K562 (cell line): Measurements from ENCODE around the gene DYRK1A. TPM values are rescaled to one million over a fixed set of nuclear protein-coding genes. Genes with fewer than 3 reads are reported as not detected.
A peak's percentile ranks its signal among the peaks of the same experiment; 100 is the strongest.

ENCODE experiments used
- BMI1 ChIP-seq: fragments of 150-350 bp; IDR thresholded peaks from 2 replicates; pipeline ENCODE4 v1.6.1; 2014; ENCODE audit warnings: low read length
- CCAR2 ChIP-seq: fragments of 200-400 bp; formaldehyde crosslinking; IDR thresholded peaks from 2 replicates; pipeline ENCODE4 v1.6.1; 2017; ENCODE audit warnings: mild to moderate bottlenecking, low read depth, low read length
- ETV6 ChIP-seq, 3 experiments: fragments of 150-350 bp in 1 of 3; sonication (generic) in 1 of 3; formaldehyde crosslinking in 1 of 3; IDR thresholded peaks; 2 replicates each; pipeline versions ENCODE4 v1.6.1 to v1.8.0; 2014 to 2022; ENCODE audit warnings: borderline replicate concordance in 2 of 3, low read depth in 2 of 3, antibody characterized with exemption in 1 of 3, low read length in 1 of 3, mild to moderate bottlenecking in 1 of 3, missing genetic modification reagents in 1 of 3
- HDGF ChIP-seq: fragments of 450-650 bp; IDR thresholded peaks from 2 replicates; pipeline ENCODE4 v1.6.1; 2016
- KAT2B ChIP-seq: IDR thresholded peaks from one replicate; pipeline ENCODE4 v1.6.1; 2012; ENCODE audit warnings: low read depth, mild to moderate bottlenecking, control low read depth, inconsistent platforms, low read length, moderate library complexity
- MCM3 ChIP-seq: fragments of 450-650 bp; IDR thresholded peaks from 2 replicates; pipeline ENCODE4 v1.6.1; 2016
- POLR3G ChIP-seq: IDR thresholded peaks from 2 replicates; pipeline ENCODE4 v1.6.1; 2011; ENCODE audit not compliant: insufficient read length, insufficient replicate concordance; ENCODE audit errors: extremely low read depth
- SIRT6 ChIP-seq: IDR thresholded peaks from one replicate; pipeline ENCODE4 v1.6.1; 2012; ENCODE audit warnings: low read depth, mild to moderate bottlenecking, control low read depth, inconsistent platforms, low read length, moderate library complexity
- TEAD4 ChIP-seq, 2 experiments: sonication (generic) in 1 of 2; formaldehyde crosslinking in 1 of 2; IDR thresholded peaks; 2 replicates each; pipeline versions ENCODE4 v1.6.1 to v1.8.0; 2012 to 2022; ENCODE audit warnings: borderline replicate concordance in 1 of 2, inconsistent platforms in 1 of 2, low read length in 1 of 2, mild to moderate bottlenecking in 1 of 2, missing genetic modification reagents in 1 of 2
- ZBTB8A ChIP-seq: fragments of 450-650 bp; IDR thresholded peaks from 2 replicates; pipeline ENCODE4 v1.6.1; 2018; ENCODE audit warnings: mild to moderate bottlenecking, moderate library complexity; ENCODE audit not compliant: partially characterized antibody
- ZFP1 ChIP-seq: fragments of 450-650 bp; formaldehyde crosslinking; IDR thresholded peaks from 2 replicates; pipeline ENCODE4 v1.4.0; 2020; ENCODE audit warnings: mild to moderate bottlenecking, mixed read lengths
- ZNF274 ChIP-seq: IDR thresholded peaks from 2 replicates; pipeline ENCODE4 v1.6.1; 2011; ENCODE audit warnings: low read depth, mild to moderate bottlenecking, low read length, moderate library complexity, borderline replicate concordance
- ZNF41 ChIP-seq: fragments of 250-450 bp; sonication (Bioruptor Pico); conservative IDR thresholded peaks from 2 replicates; pipeline ENCODE4 v1.4.0; 2020; ENCODE audit warnings: mild to moderate bottlenecking
- polyA plus RNA-seq, 8 experiments: library from polyadenylated mRNA; depleted of rRNA in 4 of 8; stranded (reverse) in 5 of 8; unstranded in 3 of 8; fragments of >200 nt; fragmentation: Nextera tagmentation in 2 of 8; fragmentation: Illumina TruSeq in 1 of 8; extraction: Ambion mirVana in 2 of 8; extraction: Trizol in 1 of 8; gene quantifications; 2 replicates each; pipeline versions ENCODE4 v1.2.1 to v1.2.3, GENCODE V29; 2011 to 2014; ENCODE audit warnings: inconsistent platforms in 1 of 8, missing spikeins in 1 of 8
- total RNA-seq, 7 experiments: library from RNA; depleted of rRNA in 6 of 7; stranded (reverse); fragments of >200 nt in 6 of 7; fragmentation: Illumina TruSeq in 2 of 7; extraction: Trizol in 2 of 7; gene quantifications; 2 replicates each; pipeline versions ENCODE4 v1.2.1 to v1.2.3, GENCODE V29; 2011 to 2021; ENCODE audit warnings: low replicate concordance in 1 of 7
- TF ChIP-seq, protein P1 (sequence below): fragments of 250-450 bp; sonication (Bioruptor Pico); IDR thresholded peaks from 2 replicates; pipeline ENCODE4 v1.5.0; 2022; ENCODE audit warnings: mild to moderate bottlenecking
- TF ChIP-seq, protein P2 (sequence below): sonication (generic); formaldehyde crosslinking; IDR thresholded peaks from 2 replicates; pipeline ENCODE4 v1.8.0; 2023; ENCODE audit warnings: mild to moderate bottlenecking, missing genetic modification reagents
- TF ChIP-seq, protein P3 (sequence below): sonication (generic); formaldehyde crosslinking; IDR thresholded peaks from 2 replicates; pipeline ENCODE4 v1.8.0; 2022; ENCODE audit warnings: mild to moderate bottlenecking, missing genetic modification reagents

Gene DYRK1A
- total and polyA plus RNA-seq, 9 of the 15 experiments (the other 6 are each of a cell fraction or from before 2014, with no cell fraction given) = 3.7 to 64.8 (median 42.3) TPM

DNA sequence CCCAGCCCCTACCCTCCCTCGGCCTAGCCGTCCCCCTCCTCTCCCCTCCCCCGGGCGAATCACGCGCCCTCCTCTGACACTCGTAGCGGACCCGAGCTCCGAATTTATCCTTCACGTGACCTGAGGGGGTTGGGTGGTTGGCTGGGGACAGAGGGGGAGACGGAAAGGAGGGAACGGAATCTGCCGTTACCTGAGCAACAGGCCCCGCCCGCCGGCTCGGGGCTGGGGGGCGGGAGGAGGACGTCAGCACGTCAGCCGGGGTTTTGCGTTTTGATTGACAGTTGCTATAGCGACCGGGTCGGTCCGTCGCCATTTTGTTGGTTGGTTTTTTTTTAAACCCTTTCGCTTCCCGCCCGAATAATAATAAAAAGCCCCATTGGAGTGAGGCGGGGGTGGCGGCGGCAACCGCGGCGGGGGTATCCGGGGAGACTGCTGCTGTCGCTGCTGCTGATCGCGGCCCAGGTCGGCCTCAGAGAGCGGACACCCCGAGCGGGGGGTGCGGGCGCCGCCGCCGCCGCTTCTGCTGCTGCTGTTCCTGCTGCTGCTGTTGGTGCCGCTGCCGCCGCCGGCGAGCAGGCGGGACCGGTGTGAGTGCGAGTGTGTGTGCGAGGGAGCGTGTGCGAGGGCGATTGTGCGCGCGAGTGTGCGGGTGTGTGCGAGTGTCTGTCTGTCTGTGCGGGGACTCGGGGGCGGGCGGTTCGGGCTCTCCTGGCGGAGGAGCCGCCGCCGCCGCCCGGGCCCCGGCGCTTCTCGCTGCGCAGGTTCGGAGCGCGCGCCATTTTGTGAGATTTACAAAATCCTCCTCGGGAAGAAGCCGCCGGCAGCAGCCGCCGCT is at the start of gene DYRK1A (continued):
- TF ChIP-seq, protein P1, sequence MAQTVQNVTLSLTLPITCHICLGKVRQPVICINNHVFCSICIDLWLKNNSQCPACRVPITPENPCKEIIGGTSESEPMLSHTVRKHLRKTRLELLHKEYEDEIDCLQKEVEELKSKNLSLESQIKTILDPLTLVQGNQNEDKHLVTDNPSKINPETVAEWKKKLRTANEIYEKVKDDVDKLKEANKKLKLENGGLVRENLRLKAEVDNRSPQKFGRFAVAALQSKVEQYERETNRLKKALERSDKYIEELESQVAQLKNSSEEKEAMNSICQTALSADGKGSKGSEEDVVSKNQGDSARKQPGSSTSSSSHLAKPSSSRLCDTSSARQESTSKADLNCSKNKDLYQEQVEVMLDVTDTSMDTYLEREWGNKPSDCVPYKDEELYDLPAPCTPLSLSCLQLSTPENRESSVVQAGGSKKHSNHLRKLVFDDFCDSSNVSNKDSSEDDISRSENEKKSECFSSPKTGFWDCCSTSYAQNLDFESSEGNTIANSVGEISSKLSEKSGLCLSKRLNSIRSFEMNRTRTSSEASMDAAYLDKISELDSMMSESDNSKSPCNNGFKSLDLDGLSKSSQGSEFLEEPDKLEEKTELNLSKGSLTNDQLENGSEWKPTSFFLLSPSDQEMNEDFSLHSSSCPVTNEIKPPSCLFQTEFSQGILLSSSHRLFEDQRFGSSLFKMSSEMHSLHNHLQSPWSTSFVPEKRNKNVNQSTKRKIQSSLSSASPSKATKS (CRISPR knock-in tag) = no peak
- TF ChIP-seq KAT2B = no peak
- TF ChIP-seq, protein P2, sequence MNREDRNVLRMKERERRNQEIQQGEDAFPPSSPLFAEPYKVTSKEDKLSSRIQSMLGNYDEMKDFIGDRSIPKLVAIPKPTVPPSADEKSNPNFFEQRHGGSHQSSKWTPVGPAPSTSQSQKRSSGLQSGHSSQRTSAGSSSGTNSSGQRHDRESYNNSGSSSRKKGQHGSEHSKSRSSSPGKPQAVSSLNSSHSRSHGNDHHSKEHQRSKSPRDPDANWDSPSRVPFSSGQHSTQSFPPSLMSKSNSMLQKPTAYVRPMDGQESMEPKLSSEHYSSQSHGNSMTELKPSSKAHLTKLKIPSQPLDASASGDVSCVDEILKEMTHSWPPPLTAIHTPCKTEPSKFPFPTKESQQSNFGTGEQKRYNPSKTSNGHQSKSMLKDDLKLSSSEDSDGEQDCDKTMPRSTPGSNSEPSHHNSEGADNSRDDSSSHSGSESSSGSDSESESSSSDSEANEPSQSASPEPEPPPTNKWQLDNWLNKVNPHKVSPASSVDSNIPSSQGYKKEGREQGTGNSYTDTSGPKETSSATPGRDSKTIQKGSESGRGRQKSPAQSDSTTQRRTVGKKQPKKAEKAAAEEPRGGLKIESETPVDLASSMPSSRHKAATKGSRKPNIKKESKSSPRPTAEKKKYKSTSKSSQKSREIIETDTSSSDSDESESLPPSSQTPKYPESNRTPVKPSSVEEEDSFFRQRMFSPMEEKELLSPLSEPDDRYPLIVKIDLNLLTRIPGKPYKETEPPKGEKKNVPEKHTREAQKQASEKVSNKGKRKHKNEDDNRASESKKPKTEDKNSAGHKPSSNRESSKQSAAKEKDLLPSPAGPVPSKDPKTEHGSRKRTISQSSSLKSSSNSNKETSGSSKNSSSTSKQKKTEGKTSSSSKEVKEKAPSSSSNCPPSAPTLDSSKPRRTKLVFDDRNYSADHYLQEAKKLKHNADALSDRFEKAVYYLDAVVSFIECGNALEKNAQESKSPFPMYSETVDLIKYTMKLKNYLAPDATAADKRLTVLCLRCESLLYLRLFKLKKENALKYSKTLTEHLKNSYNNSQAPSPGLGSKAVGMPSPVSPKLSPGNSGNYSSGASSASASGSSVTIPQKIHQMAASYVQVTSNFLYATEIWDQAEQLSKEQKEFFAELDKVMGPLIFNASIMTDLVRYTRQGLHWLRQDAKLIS (CRISPR knock-in tag) = peak; percentile 98
- no peak for TF ChIP-seq ZNF41 (CRISPR knock-in tag)
- no peak for TF ChIP-seq MCM3
- TF ChIP-seq ZFP1 = no peak
- no peak for TF ChIP-seq HDGF
- TF ChIP-seq ETV6 (IDR thresholded peaks at IDR 0.05; ENCODE audit: borderline replicate concordance in 1 of 2, low read depth in 2 of 2, low read length in 1 of 2) = no peak
- TF ChIP-seq ETV6 (CRISPR knock-in tag; IDR thresholded peaks at IDR 0.05; ENCODE audit: borderline replicate concordance) = no peak
- TF ChIP-seq POLR3G = no peak
- TF ChIP-seq, protein P3, sequence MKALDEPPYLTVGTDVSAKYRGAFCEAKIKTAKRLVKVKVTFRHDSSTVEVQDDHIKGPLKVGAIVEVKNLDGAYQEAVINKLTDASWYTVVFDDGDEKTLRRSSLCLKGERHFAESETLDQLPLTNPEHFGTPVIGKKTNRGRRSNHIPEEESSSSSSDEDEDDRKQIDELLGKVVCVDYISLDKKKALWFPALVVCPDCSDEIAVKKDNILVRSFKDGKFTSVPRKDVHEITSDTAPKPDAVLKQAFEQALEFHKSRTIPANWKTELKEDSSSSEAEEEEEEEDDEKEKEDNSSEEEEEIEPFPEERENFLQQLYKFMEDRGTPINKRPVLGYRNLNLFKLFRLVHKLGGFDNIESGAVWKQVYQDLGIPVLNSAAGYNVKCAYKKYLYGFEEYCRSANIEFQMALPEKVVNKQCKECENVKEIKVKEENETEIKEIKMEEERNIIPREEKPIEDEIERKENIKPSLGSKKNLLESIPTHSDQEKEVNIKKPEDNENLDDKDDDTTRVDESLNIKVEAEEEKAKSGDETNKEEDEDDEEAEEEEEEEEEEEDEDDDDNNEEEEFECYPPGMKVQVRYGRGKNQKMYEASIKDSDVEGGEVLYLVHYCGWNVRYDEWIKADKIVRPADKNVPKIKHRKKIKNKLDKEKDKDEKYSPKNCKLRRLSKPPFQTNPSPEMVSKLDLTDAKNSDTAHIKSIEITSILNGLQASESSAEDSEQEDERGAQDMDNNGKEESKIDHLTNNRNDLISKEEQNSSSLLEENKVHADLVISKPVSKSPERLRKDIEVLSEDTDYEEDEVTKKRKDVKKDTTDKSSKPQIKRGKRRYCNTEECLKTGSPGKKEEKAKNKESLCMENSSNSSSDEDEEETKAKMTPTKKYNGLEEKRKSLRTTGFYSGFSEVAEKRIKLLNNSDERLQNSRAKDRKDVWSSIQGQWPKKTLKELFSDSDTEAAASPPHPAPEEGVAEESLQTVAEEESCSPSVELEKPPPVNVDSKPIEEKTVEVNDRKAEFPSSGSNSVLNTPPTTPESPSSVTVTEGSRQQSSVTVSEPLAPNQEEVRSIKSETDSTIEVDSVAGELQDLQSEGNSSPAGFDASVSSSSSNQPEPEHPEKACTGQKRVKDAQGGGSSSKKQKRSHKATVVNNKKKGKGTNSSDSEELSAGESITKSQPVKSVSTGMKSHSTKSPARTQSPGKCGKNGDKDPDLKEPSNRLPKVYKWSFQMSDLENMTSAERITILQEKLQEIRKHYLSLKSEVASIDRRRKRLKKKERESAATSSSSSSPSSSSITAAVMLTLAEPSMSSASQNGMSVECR (CRISPR knock-in tag) = peak; percentile 37; the same call in 1 of the 2 replicates
- no peak for TF ChIP-seq CCAR2
- TF ChIP-seq ZBTB8A = no peak
- TF ChIP-seq BMI1 = peak; percentile 99
- TF ChIP-seq SIRT6 = no peak
- no peak for TF ChIP-seq ZNF274
- 0 out of 2 replicates have a peak, but pooled peaks have one; percentile 20 for TF ChIP-seq TEAD4 (IDR thresholded peaks at IDR 0.05; ENCODE audit: low read length)
- TF ChIP-seq TEAD4 (CRISPR knock-in tag; IDR thresholded peaks at IDR 0.05; ENCODE audit: borderline replicate concordance) = no peak
